ENCODE results near the gene CSH2. TPM values are rescaled to one million over a fixed set of nuclear protein-coding genes. Genes with fewer than 3 reads are reported as not detected.
A peak's percentile ranks its signal among the peaks of the same experiment; 100 is the strongest.

CSH2 gene
- total RNA-seq, 8 experiments from 2014 or later, result 0.57 TPM; not detected in 7

DNA sequence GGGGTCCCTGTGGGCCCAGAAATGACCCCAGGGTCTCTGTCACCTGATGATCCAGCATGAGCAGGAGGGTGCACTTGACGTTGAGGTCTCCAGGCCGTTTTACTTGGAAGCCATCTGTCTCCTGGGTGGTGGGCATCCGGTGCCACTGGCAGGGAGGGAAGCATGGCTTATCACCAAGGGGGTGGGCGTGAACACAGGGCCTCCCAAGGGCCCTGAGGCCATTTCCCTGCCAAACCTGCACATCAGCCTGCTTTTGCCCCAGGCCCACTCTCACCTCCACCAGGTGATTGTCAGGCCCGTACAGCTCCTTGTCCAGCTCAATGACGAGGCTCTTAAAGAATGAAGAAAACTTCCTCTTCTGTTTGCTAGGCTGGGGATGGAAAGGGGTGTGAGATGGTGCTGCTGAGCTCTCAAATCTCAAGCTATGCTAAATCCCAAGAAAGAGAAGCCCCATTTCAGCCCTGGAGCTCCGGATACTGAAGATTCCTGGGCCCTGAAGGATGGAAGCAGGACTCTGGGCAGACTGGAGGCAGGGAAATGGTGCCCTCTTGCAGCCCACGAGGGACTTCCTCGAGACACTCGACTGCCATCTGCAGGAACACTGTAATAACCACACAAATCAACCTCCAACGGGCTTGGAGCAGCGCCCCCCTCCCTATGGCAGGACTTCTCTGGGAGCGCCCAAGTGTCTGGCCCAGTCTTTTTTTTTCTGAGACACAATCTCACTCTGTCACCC lies 38.9 kb downstream of the CSH2 start:
- H3K4me1 ChIP-seq (replicated peaks in 1 of 2), result peaks cover 13 to 20% of the 10 kb centered on the region in 2 donors
- in situ Hi-C loops (cut with MboI; ENCODE audit: low pct_unique_long_range_greater_than_20kb in 2 of 9, low sequenced_read_pairs in 9 of 9, unreplicated experiment in 9 of 9), result no loop called here
- H3K27ac ChIP-seq, result no peak overlapping the region
- 0 to 69% (median 31%) methylated on average over 1 to 4 of the region's 13 CpGs; no CpG with 5 or more reads in 4 of the 10 experiments for WGBS, 10 experiments
- peak; percentile 25 to 83 (median 52) for ATAC-seq (replicated peaks in 6 of 8)
- no peak overlapping the region for H3K4me3 ChIP-seq

DNA sequence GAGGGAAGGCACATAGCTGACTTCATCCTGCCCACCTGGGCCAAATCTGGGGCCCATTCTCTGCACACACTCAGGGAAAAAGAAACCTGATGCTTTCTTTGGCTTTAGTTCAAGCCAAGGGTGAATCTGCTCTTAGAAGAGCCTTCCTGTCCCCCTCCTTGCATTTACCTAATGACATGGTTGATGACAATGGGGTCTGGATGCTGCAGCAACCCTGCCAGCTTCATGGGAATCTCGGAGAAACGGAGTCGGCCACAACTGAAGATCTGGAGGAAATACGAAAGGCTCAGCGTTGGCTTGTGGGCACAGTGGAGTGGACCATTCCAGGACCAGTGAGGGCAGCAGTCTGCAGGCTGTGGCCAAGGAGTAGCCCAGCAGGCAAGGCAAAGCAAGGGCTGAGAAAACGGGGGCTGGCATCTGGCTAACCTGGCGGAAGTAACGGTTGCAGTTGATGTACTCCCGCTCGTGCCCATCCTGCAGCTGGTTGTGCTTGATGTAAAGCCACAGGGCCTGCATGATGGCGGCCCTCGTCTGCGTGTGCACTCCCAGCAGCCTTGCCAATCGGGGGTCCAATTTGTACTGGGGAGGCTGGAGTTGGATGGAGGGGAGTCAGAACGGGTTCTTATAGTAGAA lies 39.6 kb downstream of the CSH2 start:
- in situ Hi-C loops (cut with MboI; ENCODE audit: low pct_unique_long_range_greater_than_20kb in 2 of 9, low sequenced_read_pairs in 9 of 9, unreplicated experiment in 9 of 9), result no loop called here
- ATAC-seq (replicated peaks in 6 of 8), result no peak
- no peak overlapping the region for H3K4me3 ChIP-seq
- H3K27ac ChIP-seq, result no peak overlapping the region
- WGBS, 10 experiments, result 91 to 100% (median 100%) methylated on average over 1 to 8 of the region's 15 CpGs; no CpG with 5 or more reads in 5 of the 10 experiments
- peaks cover 9 to 13% of the 10 kb centered on the region in 2 donors for H3K4me1 ChIP-seq (replicated peaks in 1 of 2)

DNA sequence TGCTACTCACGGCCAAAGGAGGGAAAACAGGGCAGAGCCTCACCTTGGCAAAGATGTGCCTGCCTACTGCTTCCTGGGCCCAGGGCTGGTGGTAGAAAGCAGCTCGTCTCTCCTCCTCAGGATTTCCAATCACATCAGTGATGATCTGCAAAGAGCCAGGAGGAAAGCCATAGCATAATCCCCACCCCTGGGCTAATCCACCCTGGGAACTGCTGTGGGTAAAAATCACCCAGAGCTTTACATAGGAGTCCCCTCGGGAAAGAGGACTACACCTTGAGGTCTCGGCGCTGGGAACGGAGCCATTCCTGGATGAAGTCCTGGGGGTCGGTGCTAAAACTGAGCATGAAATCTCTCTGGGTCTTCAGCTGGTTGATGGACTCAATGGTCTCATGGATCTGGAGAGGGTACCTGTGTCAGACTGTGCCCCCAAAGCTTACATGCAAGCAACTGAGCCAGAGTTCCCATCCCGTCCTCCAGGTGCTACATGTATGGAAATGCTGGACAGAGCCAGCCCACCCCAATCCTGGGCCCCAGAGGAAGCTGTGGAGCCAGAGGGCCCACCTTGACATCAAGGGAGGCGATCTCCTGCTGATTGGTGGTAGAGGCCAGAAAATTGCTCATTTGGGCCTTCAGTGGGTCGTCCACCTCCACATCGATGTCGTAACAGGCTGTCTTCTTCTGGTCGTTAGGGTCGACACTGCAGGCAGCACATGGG lies 40.3 kb downstream of the CSH2 start:
- no peak for ATAC-seq (replicated peaks in 6 of 8)
- WGBS, 10 experiments, result 55 to 93% (median 80%) methylated on average over 1 to 12 of the region's 14 CpGs; no CpG with 5 or more reads in 3 of the 10 experiments
- in situ Hi-C loops (cut with MboI; ENCODE audit: low pct_unique_long_range_greater_than_20kb in 2 of 9, low sequenced_read_pairs in 9 of 9, unreplicated experiment in 9 of 9), result no loop called here

DNA sequence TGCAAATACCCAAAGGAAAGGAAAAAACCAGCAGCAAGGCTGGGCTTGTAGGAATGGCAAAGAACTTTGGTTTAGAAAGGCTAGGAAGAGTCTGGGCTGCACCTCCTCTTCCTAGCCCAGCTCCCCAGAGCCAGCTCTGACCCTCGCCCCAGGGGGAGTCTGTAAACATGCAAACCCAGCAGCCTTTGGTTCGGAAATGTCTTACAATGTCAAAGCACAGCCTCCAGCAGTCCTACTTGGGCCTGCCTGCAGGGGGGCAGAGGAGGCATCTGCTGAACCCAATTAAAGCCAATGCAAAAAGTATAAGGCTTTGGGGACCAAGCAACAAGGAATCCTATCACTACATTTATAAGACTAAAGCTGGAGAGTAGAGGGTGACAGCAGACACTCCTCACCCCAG lies 41.0 kb downstream of the CSH2 start:
- H3K4me1 ChIP-seq (replicated peaks in 1 of 2), result peaks cover 8 to 10% of the 10 kb centered on the region in 2 donors
- H3K4me3 ChIP-seq, result no peak overlapping the region
- no peak for ATAC-seq (replicated peaks in 6 of 8)
- H3K27ac ChIP-seq, result no peak overlapping the region
- in situ Hi-C loops (cut with MboI; ENCODE audit: low pct_unique_long_range_greater_than_20kb in 2 of 9, low sequenced_read_pairs in 9 of 9, unreplicated experiment in 9 of 9), result no loop called here
- WGBS, 10 experiments, result 60 to 100% (median 86%) methylated on average over 1 to 2 of the region's 2 CpGs; no CpG with 5 or more reads in 6 of the 10 experiments

More for the DNA sequence above, 40.3 kb downstream of the CSH2 start:
- H3K4me1 ChIP-seq (replicated peaks in 1 of 2), result peaks cover 9 to 10% of the 10 kb centered on the region in 2 donors
- no peak overlapping the region for H3K27ac ChIP-seq
- no peak overlapping the region for H3K4me3 ChIP-seq

DNA sequence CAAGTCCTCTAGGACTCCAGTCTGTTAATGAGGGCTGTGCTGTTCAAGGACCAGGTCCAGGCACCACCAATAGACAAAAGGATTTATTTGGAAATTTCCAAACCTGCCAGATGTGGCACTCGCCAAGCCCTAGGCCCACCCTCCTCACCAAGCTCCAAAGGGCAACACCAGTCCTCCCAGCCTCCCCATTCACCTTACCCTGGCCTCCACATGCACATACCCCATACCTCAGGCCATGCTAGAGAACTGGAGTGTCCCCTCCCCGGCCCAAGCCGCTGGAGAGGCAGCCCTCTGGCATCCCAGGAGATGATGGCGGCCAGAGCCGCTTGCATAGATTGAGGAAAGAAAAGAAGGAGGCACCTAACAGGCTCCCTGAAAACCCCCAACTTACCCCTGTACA lies 41.5 kb downstream of the CSH2 start:
- Histone ChIP-seq H3K27ac (no peak overlapping the region), H3K4me1 (replicated peaks in 1 of 2) (peaks cover 8 to 10% of the 10 kb centered on the region in 2 donors), H3K4me3 (no peak overlapping the region)
- 82 to 100% (median 94%) methylated on average over 1 to 4 of the region's 5 CpGs; no CpG with 5 or more reads in 6 of the 10 experiments for WGBS, 10 experiments
- ATAC-seq (replicated peaks in 6 of 8), result no peak
- in situ Hi-C loops (cut with MboI; ENCODE audit: low pct_unique_long_range_greater_than_20kb in 2 of 9, low sequenced_read_pairs in 9 of 9, unreplicated experiment in 9 of 9), result no loop called here

DNA sequence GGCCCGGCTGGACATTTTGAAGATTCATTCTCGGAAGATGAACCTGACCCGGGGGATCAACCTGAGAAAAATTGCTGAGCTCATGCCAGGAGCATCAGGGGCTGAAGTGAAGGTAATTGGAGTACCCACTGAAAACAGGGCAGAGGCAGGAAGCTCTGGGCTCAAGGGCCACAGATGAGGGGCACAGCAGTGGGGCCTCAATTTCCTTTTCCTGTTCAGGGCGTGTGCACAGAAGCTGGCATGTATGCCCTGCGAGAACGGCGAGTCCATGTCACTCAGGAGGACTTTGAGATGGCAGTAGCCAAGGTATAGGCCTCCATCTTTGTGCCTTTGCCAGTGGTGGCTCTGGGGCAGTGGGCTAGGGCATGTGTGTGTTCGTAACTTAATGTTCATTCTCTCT lies 42.0 kb downstream of the CSH2 start:
- Histone ChIP-seq H3K4me1 (replicated peaks in 1 of 2) (peaks cover 8 to 10% of the 10 kb centered on the region in 2 donors), H3K27ac (no peak overlapping the region), H3K4me3 (no peak overlapping the region)
- in situ Hi-C loops (cut with MboI; ENCODE audit: low pct_unique_long_range_greater_than_20kb in 2 of 9, low sequenced_read_pairs in 9 of 9, unreplicated experiment in 9 of 9), result no loop called here
- ATAC-seq (replicated peaks in 6 of 8), result no peak
- WGBS, 10 experiments, result 80 to 100% (median 91%) methylated on average over 1 to 7 of the region's 8 CpGs; no CpG with 5 or more reads in 4 of the 10 experiments

DNA sequence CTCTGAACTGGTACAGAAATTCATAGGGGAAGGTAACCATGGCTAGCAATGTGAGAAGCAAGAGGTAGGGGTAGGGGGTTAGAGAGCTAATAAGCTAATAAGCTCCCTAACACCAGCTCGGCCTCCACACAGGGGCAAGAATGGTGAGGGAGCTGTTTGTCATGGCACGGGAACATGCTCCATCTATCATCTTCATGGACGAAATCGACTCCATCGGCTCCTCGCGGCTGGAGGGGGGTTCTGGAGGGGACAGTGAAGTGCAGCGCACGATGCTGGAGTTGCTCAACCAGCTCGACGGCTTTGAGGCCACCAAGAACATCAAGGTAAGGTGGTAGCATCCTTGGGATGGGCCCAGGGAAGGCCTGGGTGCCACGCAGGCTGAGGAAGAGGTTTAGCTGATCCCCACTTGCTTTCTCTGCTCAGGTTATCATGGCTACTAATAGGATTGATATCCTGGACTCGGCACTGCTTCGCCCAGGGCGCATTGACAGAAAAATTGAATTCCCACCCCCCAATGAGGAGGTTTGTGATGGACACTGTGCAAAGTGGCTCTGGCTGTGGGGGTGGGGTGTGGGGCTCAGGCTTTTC lies 42.5 kb downstream of the CSH2 start:
- 72 to 100% (median 98%) methylated on average over 1 to 10 of the region's 15 CpGs; no CpG with 5 or more reads in 2 of the 10 experiments for WGBS, 10 experiments
- peaks cover 9 to 10% of the 10 kb centered on the region in 2 donors for H3K4me1 ChIP-seq (replicated peaks in 1 of 2)
- H3K4me3 ChIP-seq, result no peak overlapping the region
- in situ Hi-C loops (cut with MboI; ENCODE audit: low pct_unique_long_range_greater_than_20kb in 2 of 9, low sequenced_read_pairs in 9 of 9, unreplicated experiment in 9 of 9), result no loop called here
- H3K27ac ChIP-seq, result no peak overlapping the region
- no peak for ATAC-seq (replicated peaks in 6 of 8)

DNA sequence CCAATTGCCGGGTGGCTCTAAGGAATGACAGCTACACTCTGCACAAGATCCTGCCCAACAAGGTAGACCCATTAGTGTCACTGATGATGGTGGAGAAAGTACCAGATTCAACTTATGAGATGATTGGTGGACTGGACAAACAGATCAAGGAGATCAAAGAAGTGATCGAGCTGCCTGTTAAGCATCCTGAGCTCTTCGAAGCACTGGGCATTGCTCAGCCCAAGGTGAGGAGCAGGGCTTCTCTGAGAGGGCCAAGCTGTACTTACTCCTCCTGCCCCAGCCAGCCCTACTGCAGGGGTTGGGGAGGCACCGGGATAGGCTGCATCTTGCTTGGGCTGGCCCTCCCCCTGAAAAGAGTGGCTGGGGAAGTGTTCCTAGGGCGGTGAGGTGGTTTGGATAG lies 43.2 kb downstream of the CSH2 start:
- Histone ChIP-seq H3K4me3 (no peak overlapping the region), H3K27ac (no peak overlapping the region)
- 80 to 100% (median 100%) methylated on average over 1 of the region's 5 CpGs; no CpG with 5 or more reads in 6 of the 10 experiments for WGBS, 10 experiments

DNA sequence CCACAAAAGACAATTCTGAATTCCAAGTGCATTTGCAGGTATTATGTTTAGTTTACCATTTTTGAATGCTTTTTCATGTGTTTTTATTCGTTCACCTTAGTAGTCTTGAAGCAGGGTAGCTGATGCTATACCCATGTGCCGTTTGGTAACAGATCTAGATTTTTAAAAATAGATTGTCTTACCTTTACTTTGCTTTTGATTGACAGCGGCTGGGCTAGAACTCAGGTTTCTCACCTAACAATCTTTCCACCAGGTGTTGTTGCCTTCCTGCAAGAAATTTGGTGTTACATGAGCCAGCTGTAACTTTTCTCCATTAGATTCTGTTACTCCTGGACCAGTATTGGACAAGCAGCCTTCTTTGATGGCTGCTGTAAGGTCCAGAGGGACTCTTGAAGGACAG lies 44.5 kb downstream of the CSH2 start:
- Histone ChIP-seq H3K4me3 (no peak overlapping the region), H3K4me1 (replicated peaks in 1 of 2) (peaks cover 9 to 10% of the 10 kb centered on the region in 2 donors), H3K27ac (no peak overlapping the region)
- ATAC-seq (replicated peaks in 6 of 8), result no peak
- 84 to 100% (median 93%) methylated on average over 1 to 3 of the region's 3 CpGs; no CpG with 5 or more reads in 1 of the 10 experiments for WGBS, 10 experiments
- in situ Hi-C loops (cut with MboI; ENCODE audit: low pct_unique_long_range_greater_than_20kb in 2 of 9, low sequenced_read_pairs in 9 of 9, unreplicated experiment in 9 of 9), result no loop called here

More for the DNA sequence above, 43.2 kb downstream of the CSH2 start:
- no peak for ATAC-seq (replicated peaks in 6 of 8)
- peaks cover 10 to 12% of the 10 kb centered on the region in 2 donors for H3K4me1 ChIP-seq (replicated peaks in 1 of 2)
- in situ Hi-C loops (cut with MboI; ENCODE audit: low pct_unique_long_range_greater_than_20kb in 2 of 9, low sequenced_read_pairs in 9 of 9, unreplicated experiment in 9 of 9), result no loop called here

DNA sequence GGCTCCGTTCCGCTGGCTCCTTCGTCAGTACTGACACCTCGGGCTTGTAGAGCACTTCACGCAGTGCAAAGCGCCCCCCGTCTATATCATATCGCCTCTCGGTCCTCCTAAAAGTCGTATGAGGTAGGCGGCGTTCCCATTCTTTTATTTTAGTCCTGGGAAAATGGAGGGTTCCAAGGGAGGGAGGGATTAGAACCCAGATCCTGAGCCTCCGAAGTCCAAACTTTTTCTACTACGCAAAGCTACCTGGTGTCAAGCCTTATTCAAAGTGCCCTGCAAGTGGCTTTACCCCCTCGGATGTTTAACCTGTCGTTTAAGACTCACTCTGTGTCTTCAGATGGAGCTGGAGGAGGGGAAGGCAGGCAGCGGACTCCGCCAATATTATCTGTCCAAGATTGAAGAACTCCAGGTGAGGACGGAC lies 45.7 kb downstream of the CSH2 start:
- peak overlapping the region; percentile 72 to 95 (median 74) for H3K4me3 ChIP-seq
- peak overlapping the region; percentile 97 to 99 for H3K27ac ChIP-seq
- H3K4me1 ChIP-seq (replicated peaks in 1 of 2), result peaks cover 9 to 10% of the 10 kb centered on the region in 2 donors
- WGBS, 10 experiments, result 0 to 13% (median 0%) methylated on average over 1 to 12 of the region's 19 CpGs; no CpG with 5 or more reads in 3 of the 10 experiments
- ATAC-seq (replicated peaks in 6 of 8), result no peak
- in situ Hi-C loops (cut with MboI; ENCODE audit: low pct_unique_long_range_greater_than_20kb in 2 of 9, low sequenced_read_pairs in 9 of 9, unreplicated experiment in 9 of 9), result no loop called here

DNA sequence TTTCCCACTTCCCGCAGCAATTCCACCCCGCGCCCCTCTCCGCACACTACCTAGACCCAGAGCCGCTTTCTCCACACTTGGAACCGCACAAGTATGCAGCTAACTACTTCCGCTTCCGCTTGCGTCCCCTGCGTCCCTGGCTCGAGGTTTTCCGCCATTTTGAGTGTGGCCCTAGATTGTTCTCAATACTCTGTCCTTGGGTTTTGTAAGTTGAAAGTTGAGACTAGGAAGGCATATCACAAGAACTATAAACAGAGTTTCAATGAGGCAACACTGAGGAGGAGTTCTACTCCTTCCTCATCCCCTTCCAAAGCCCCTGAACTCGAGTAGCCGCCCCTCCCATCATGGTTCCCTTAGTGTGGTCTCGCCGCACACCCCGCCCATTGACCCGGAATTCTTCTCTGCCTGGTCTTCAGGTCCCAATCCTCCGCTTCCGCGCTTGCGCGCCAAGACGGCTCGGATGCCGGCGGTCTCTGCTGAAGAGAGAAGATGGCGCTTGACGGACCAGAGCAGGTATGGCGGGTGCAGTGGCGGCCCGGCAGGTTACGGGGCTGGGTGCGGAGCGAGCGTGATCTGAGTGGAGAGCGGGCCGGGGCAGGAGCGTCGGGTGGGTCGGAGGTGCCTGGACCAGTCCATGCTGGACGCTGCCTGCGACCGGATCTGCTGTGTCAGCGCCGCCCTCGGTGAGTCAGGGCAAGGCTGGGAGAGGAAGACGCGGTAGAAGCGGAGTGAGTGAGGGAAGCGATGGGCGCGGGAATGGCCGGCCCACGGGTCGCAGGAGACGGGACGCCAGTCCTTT lies 46.3 kb downstream of the CSH2 start, which contains the start of the genes FTSJ3 and PSMC5:
Gene FTSJ3, minus strand, starts transcription at position 662 of the 799 bp plus-strand sequence. CDS start 761 bp downstream, outside the sequence.
Gene PSMC5, plus strand, starts transcription at position 430 of the 799 bp plus-strand sequence. Its CDS starts 60 bp downstream, at position 490.
- WGBS, 10 experiments, result 0 to 7% (median 0%) methylated on average over 1 to 41 of the region's 58 CpGs; no CpG with 5 or more reads in 3 of the 10 experiments
- H3K4me3 ChIP-seq, result peak within 1 kb of the TSS; percentile 72 to 95 (median 74)
- peak within 1 kb of the TSS; percentile 97 to 99 for H3K27ac ChIP-seq
- peaks cover 9 to 10% of the 10 kb centered on the region in 2 donors for H3K4me1 ChIP-seq (replicated peaks in 1 of 2)
- peak; percentile 90 to 95 (median 94) for ATAC-seq (replicated peaks in 6 of 8)
- in situ Hi-C loops (cut with MboI; ENCODE audit: low pct_unique_long_range_greater_than_20kb in 2 of 9, low sequenced_read_pairs in 9 of 9, unreplicated experiment in 9 of 9), result no loop called here
